Stimulated activated CD8-positive, alpha-beta memory T cell treated with anti-CD3 and anti-CD28 coated beads, Interleukin-12 subunit alpha, Interleukin-12 subunit beta, amount 100 ng/mL, for 4 hours (primary cell): ENCODE data around the gene DNPEP.
"Not testable (repeated sequence)": the region's sequence is repeated elsewhere in the genome, so short reads cannot be mapped to it uniquely, and the experiment has no call there.

Experiments used
- DNase-seq: peaks from one replicate; pipeline ENCODE4 v3.0.0-alpha.2; 2020; ENCODE audit warnings: low read depth

DNPEP gene

GRCh38 chr2:219419012-219419324 is 31.3 kb upstream of the DNPEP start:
- no peak for DNase-seq

- DNase-seq = no peak
Observed at GRCh38 chr2:219418155-219419011, 30.7 kb upstream of the DNPEP start, which contains the start of gene DES. Gene DES (plus strand): TSS chr2:219418377. CDS start chr2:219418463, 86 bp downstream.

GRCh38 chr2:219417374-219417773 is 29.7 kb upstream of the DNPEP start:
- no peak for DNase-seq

- DNase-seq = no peak
Observed at GRCh38 chr2:219416938-219417337, 29.2 kb upstream of the DNPEP start.

GRCh38 chr2:219416235-219416602 is 28.5 kb upstream of the DNPEP start:
- DNase-seq = no peak

- no peak for DNase-seq
Observed at GRCh38 chr2:219415580-219416234, 28.0 kb upstream of the DNPEP start.

GRCh38 chr2:219414857-219415256 is 27.1 kb upstream of the DNPEP start:
- no peak for DNase-seq

GRCh38 chr2:219410390-219410789 is 22.7 kb upstream of the DNPEP start:
- no peak for DNase-seq

- DNase-seq = no peak
Observed at GRCh38 chr2:219409619-219410018, 21.9 kb upstream of the DNPEP start.

GRCh38 chr2:219408631-219409030 is 20.9 kb upstream of the DNPEP start:
- DNase-seq = no peak

GRCh38 chr2:219408204-219408603 is 20.5 kb upstream of the DNPEP start:
- no peak for DNase-seq

- DNase-seq = not testable (repeated sequence)
Observed at GRCh38 chr2:219407343-219407742, 19.6 kb upstream of the DNPEP start.

- DNase-seq = no peak
Observed at GRCh38 chr2:219406861-219407230, 19.1 kb upstream of the DNPEP start.

GRCh38 chr2:219405958-219406860 is 18.5 kb upstream of the DNPEP start:
- no peak for DNase-seq

- DNase-seq = no peak
Observed at GRCh38 chr2:219405451-219405850, 17.7 kb upstream of the DNPEP start.

GRCh38 chr2:219404954-219405353 is 17.2 kb upstream of the DNPEP start:
- DNase-seq = no peak

- DNase-seq = no peak
Observed at GRCh38 chr2:219404291-219404910, 16.7 kb upstream of the DNPEP start.

- no peak for DNase-seq
Observed at GRCh38 chr2:219403861-219404260, 16.1 kb upstream of the DNPEP start.

GRCh38 chr2:219402665-219403515 is 15.2 kb upstream of the DNPEP start:
- peak; percentile 18 for DNase-seq

GRCh38 chr2:219401606-219402005 is 13.9 kb upstream of the DNPEP start:
- DNase-seq = no peak

- no peak for DNase-seq
Observed at GRCh38 chr2:219400562-219400961, 12.8 kb upstream of the DNPEP start.
